Gastroesophageal sphincter (tissue), 3 donors: ENCODE measurements around the gene FBXO44.

Experiments used
- CTCF ChIP-seq, 4 experiments: fragments of 200-600 bp in 2 of 4; fragments of 450-650 bp in 2 of 4; sonication (generic) in 1 of 4; IDR thresholded peaks; one replicate each; pipeline ENCODE4 v1.5.1; 2017 to 2019; ENCODE audit warnings: antibody characterized with exemption in 4 of 4, mild to moderate bottlenecking in 2 of 4, moderate library complexity in 2 of 4
- POLR2A ChIP-seq, 2 donors: fragments of 450-650 bp; IDR thresholded peaks; one replicate each; pipeline ENCODE4 v1.6.1; 2017; ENCODE audit warnings: antibody characterized with exemption in 2 of 2, mild to moderate bottlenecking in 2 of 2, moderate library complexity in 1 of 2
- POLR2AphosphoS5 ChIP-seq: sonication (generic); formaldehyde crosslinking; IDR thresholded peaks from one replicate; pipeline ENCODE4 v1.6.1; 2017; ENCODE audit warnings: antibody characterized with exemption

GRCh38 chr1:11685210-11685752 is 30.6 kb downstream of the FBXO44 start:
- TF ChIP-seq POLR2A (IDR thresholded peaks at IDR 0.05) (no peak), POLR2AphosphoS5 (no peak), CTCF (IDR thresholded peaks at IDR 0.05) (no peak)
